ENCODE results near the gene KANK4. TPM values are rescaled to one million over a fixed set of nuclear protein-coding genes. Genes with fewer than 3 reads are reported as not detected.

Gene KANK4
- polyA plus RNA-seq (2013, experiment 1 of 2): 0.50 TPM
- polyA plus RNA-seq (2013, experiment 2 of 2): 1.3 TPM

- under 1% methylated on average over 84 of the region's 84 CpGs for WGBS
- H3K4me3 ChIP-seq (ENCODE audit: low read length): peak within 1 kb of the TSS; percentile 65
- H3K27me3 ChIP-seq (ENCODE audit: insufficient read depth, low read length): peaks cover 61% of the 10 kb centered on the region
- H3K9me3 ChIP-seq (ENCODE audit: insufficient read depth, low read depth, low read length): no peaks in the 10 kb centered on the region
- H3K4me1 ChIP-seq (ENCODE audit: insufficient read depth, low read length): 0 out of 2 replicates have a peak, but pooled peaks cover 5% of the 10 kb centered on the region
- no peaks in the 10 kb centered on the region for H3K36me3 ChIP-seq (ENCODE audit: insufficient read depth, low read length)
- H3K27ac ChIP-seq (ENCODE audit: low read depth, low read length): no peak within 1 kb of the TSS
- peak within 1 kb of the TSS; percentile 1; the same call in 1 of the 2 replicates for H3K9ac ChIP-seq (ENCODE audit: low read depth, low read length)
These were observed at the start of gene KANK4 for GRCh38 chr1:62318756-62319544. KANK4 (minus strand) TSS chr1:62319434; CDS start chr1:62281564, 37,870 bp downstream.

- no peak overlapping the region for H3K27ac ChIP-seq (ENCODE audit: low read depth, low read length)
- no peaks in the 10 kb centered on the region for H3K27me3 ChIP-seq (ENCODE audit: insufficient read depth, low read length)
- H3K9me3 ChIP-seq (ENCODE audit: insufficient read depth, low read depth, low read length): no peaks in the 10 kb centered on the region
- H3K4me1 ChIP-seq (ENCODE audit: insufficient read depth, low read length): no peaks in the 10 kb centered on the region; the same call in 1 of the 2 replicates
- no peak overlapping the region for H3K4me3 ChIP-seq (ENCODE audit: low read length)
- 94% methylated on average over 6 of the region's 6 CpGs for WGBS
- H3K9ac ChIP-seq (ENCODE audit: low read depth, low read length): no peak overlapping the region
- no peaks in the 10 kb centered on the region for H3K36me3 ChIP-seq (ENCODE audit: insufficient read depth, low read length)
These were observed 49.8 kb upstream of the KANK4 start for GRCh38 chr1:62368989-62369388.

GRCh38 chr1:62367005-62367557, 47.8 kb upstream of the KANK4 start:
- H3K27me3 ChIP-seq (ENCODE audit: insufficient read depth, low read length): no peaks in the 10 kb centered on the region
- H3K4me3 ChIP-seq (ENCODE audit: low read length): no peak overlapping the region
- 93% methylated on average over 7 of the region's 7 CpGs for WGBS
- H3K27ac ChIP-seq (ENCODE audit: low read depth, low read length): no peak overlapping the region
- no peak overlapping the region for H3K9ac ChIP-seq (ENCODE audit: low read depth, low read length)
- H3K9me3 ChIP-seq (ENCODE audit: insufficient read depth, low read depth, low read length): no peaks in the 10 kb centered on the region
- H3K4me1 ChIP-seq (ENCODE audit: insufficient read depth, low read length): no peaks in the 10 kb centered on the region; the same call in 1 of the 2 replicates
- H3K36me3 ChIP-seq (ENCODE audit: insufficient read depth, low read length): no peaks in the 10 kb centered on the region

GRCh38 chr1:62364721-62365120, 45.5 kb upstream of the KANK4 start:
- H3K4me3 ChIP-seq (ENCODE audit: low read length): no peak overlapping the region
- no peak overlapping the region for H3K27ac ChIP-seq (ENCODE audit: low read depth, low read length)
- H3K9me3 ChIP-seq (ENCODE audit: insufficient read depth, low read depth, low read length): no peaks in the 10 kb centered on the region
- no peaks in the 10 kb centered on the region for H3K27me3 ChIP-seq (ENCODE audit: insufficient read depth, low read length)
- no peaks in the 10 kb centered on the region for H3K36me3 ChIP-seq (ENCODE audit: insufficient read depth, low read length)
- H3K4me1 ChIP-seq (ENCODE audit: insufficient read depth, low read length): no peaks in the 10 kb centered on the region
- no peak overlapping the region for H3K9ac ChIP-seq (ENCODE audit: low read depth, low read length)

GRCh38 chr1:62362926-62363325, 43.7 kb upstream of the KANK4 start:
- Histone ChIP-seq H3K36me3 (ENCODE audit: insufficient read depth, low read length) (no peaks in the 10 kb centered on the region), H3K9me3 (ENCODE audit: insufficient read depth, low read depth, low read length) (no peaks in the 10 kb centered on the region), H3K4me3 (ENCODE audit: low read length) (no peak overlapping the region), H3K9ac (ENCODE audit: low read depth, low read length) (no peak overlapping the region), H3K27ac (ENCODE audit: low read depth, low read length) (no peak overlapping the region), H3K4me1 (ENCODE audit: insufficient read depth, low read length) (no peaks in the 10 kb centered on the region), H3K27me3 (ENCODE audit: insufficient read depth, low read length) (no peaks in the 10 kb centered on the region)
- WGBS: 94% methylated on average over 3 of the region's 3 CpGs

GRCh38 chr1:62362061-62362917, 43.1 kb upstream of the KANK4 start:
- H3K27ac ChIP-seq (ENCODE audit: low read depth, low read length): no peak overlapping the region

GRCh38 chr1:62361431-62361830, 42.2 kb upstream of the KANK4 start:
- Histone ChIP-seq H3K27me3 (ENCODE audit: insufficient read depth, low read length) (no peaks in the 10 kb centered on the region), H3K9ac (ENCODE audit: low read depth, low read length) (no peak overlapping the region), H3K27ac (ENCODE audit: low read depth, low read length) (no peak overlapping the region), H3K9me3 (ENCODE audit: insufficient read depth, low read depth, low read length) (no peaks in the 10 kb centered on the region), H3K4me3 (ENCODE audit: low read length) (no peak overlapping the region), H3K36me3 (ENCODE audit: insufficient read depth, low read length) (no peaks in the 10 kb centered on the region), H3K4me1 (ENCODE audit: insufficient read depth, low read length) (no peaks in the 10 kb centered on the region)
- 90% methylated on average over 4 of the region's 4 CpGs for WGBS

More at GRCh38 chr1:62362061-62362917, 43.1 kb upstream of the KANK4 start:
- Histone ChIP-seq H3K9me3 (ENCODE audit: insufficient read depth, low read depth, low read length) (no peaks in the 10 kb centered on the region), H3K4me3 (ENCODE audit: low read length) (no peak overlapping the region), H3K36me3 (ENCODE audit: insufficient read depth, low read length) (no peaks in the 10 kb centered on the region), H3K27me3 (ENCODE audit: insufficient read depth, low read length) (no peaks in the 10 kb centered on the region), H3K4me1 (ENCODE audit: insufficient read depth, low read length) (no peaks in the 10 kb centered on the region), H3K9ac (ENCODE audit: low read depth, low read length) (no peak overlapping the region)
- 85% methylated on average over 11 of the region's 11 CpGs for WGBS

- Histone ChIP-seq H3K36me3 (ENCODE audit: insufficient read depth, low read length) (no peaks in the 10 kb centered on the region), H3K9me3 (ENCODE audit: insufficient read depth, low read depth, low read length) (no peaks in the 10 kb centered on the region), H3K4me1 (ENCODE audit: insufficient read depth, low read length) (no peaks in the 10 kb centered on the region), H3K9ac (ENCODE audit: low read depth, low read length) (no peak overlapping the region), H3K27me3 (ENCODE audit: insufficient read depth, low read length) (no peaks in the 10 kb centered on the region), H3K4me3 (ENCODE audit: low read length) (no peak overlapping the region), H3K27ac (ENCODE audit: low read depth, low read length) (no peak overlapping the region)
- 92% methylated on average over 11 of the region's 11 CpGs for WGBS
These were observed 39.6 kb upstream of the KANK4 start for GRCh38 chr1:62358665-62359373.

- WGBS: 92% methylated on average over 6 of the region's 6 CpGs
- no peaks in the 10 kb centered on the region for H3K36me3 ChIP-seq (ENCODE audit: insufficient read depth, low read length)
- no peaks in the 10 kb centered on the region for H3K9me3 ChIP-seq (ENCODE audit: insufficient read depth, low read depth, low read length)
- no peak overlapping the region for H3K4me3 ChIP-seq (ENCODE audit: low read length)
- H3K27me3 ChIP-seq (ENCODE audit: insufficient read depth, low read length): no peaks in the 10 kb centered on the region
- H3K27ac ChIP-seq (ENCODE audit: low read depth, low read length): no peak overlapping the region
- no peaks in the 10 kb centered on the region for H3K4me1 ChIP-seq (ENCODE audit: insufficient read depth, low read length)
- H3K9ac ChIP-seq (ENCODE audit: low read depth, low read length): no peak overlapping the region
These were observed 38.7 kb upstream of the KANK4 start for GRCh38 chr1:62357916-62358315.

GRCh38 chr1:62356257-62356835, 37.1 kb upstream of the KANK4 start:
- no peaks in the 10 kb centered on the region for H3K27me3 ChIP-seq (ENCODE audit: insufficient read depth, low read length)
- no peak overlapping the region for H3K27ac ChIP-seq (ENCODE audit: low read depth, low read length)
- no peaks in the 10 kb centered on the region for H3K9me3 ChIP-seq (ENCODE audit: insufficient read depth, low read depth, low read length)
- no peaks in the 10 kb centered on the region for H3K36me3 ChIP-seq (ENCODE audit: insufficient read depth, low read length)
- no peak overlapping the region for H3K4me3 ChIP-seq (ENCODE audit: low read length)
- H3K4me1 ChIP-seq (ENCODE audit: insufficient read depth, low read length): no peaks in the 10 kb centered on the region
- no peak overlapping the region for H3K9ac ChIP-seq (ENCODE audit: low read depth, low read length)
- WGBS: 100% methylated on average over 1 of the region's 1 CpG

All from HUES64 (cell line).